Heart right ventricle (tissue), 16 donors: ENCODE data around the gene XPO6. TPM values are rescaled to one million over a fixed set of nuclear protein-coding genes. Genes with fewer than 3 reads are reported as not detected.

Experiments used
- ATAC-seq, 8 donors: fragments of 200-7000 bp; cut with Tn5 transposase; one replicate each; pipeline ENCODE4 v1.9.1; 2020; ENCODE audit warnings: mild to moderate bottlenecking in 8 of 8, moderate library complexity in 8 of 8, moderate number of reproducible peaks in 1 of 8
- DNase-seq, 2 donors: peaks; one replicate each; pipeline ENCODE4 v3.0.0-alpha.2; 2020
- H3K27ac ChIP-seq, 10 donors: fragments of 200-600 bp; sonication (generic) in 2 of 10; one replicate each; pipeline versions ENCODE4 v1.5.0 to v1.8.0; 2020 to 2022; ENCODE audit warnings: mild to moderate bottlenecking in 3 of 10
- H3K27me3 ChIP-seq, 7 donors: fragments of 200-600 bp; one replicate each; pipeline ENCODE4 v1.8.0; 2021 to 2022; ENCODE audit warnings: mild to moderate bottlenecking in 2 of 7
- H3K36me3 ChIP-seq, 9 donors: fragments of 200-600 bp; sonication (generic) in 1 of 9; one replicate each; pipeline versions ENCODE4 v1.5.0 to v1.8.0; 2020 to 2022; ENCODE audit warnings: mild to moderate bottlenecking in 2 of 9
- H3K4me1 ChIP-seq, 9 donors: fragments of 200-600 bp; sonication (generic) in 1 of 9; one replicate each; pipeline versions ENCODE4 v1.5.0 to v1.8.0; 2020 to 2022; ENCODE audit warnings: mild to moderate bottlenecking in 4 of 9
- H3K4me3 ChIP-seq, 10 donors: fragments of 200-600 bp; sonication (generic) in 2 of 10; one replicate each; pipeline versions ENCODE4 v1.5.0 to v1.8.0; 2020 to 2022; ENCODE audit warnings: mild to moderate bottlenecking in 7 of 10, moderate library complexity in 2 of 10
- H3K9me3 ChIP-seq, 11 donors: fragments of 200-600 bp in 10 of 11; sonication (generic) in 2 of 11; one replicate each; pipeline versions ENCODE4 v1.5.0 to v1.8.0; 2013 to 2022; ENCODE audit warnings: mild to moderate bottlenecking in 2 of 11, control low read depth in 1 of 11, moderate library complexity in 1 of 11
- WGBS, 2 donors: extraction: QIAGEN DNeasy Blood & Tissue Kit; methylation state at CpG; one replicate each; pipeline ENCODE4 v1.1.7; 2013; ENCODE audit warnings: inconsistent platforms in 1 of 2; 5-methylcytosine and 5-hydroxymethylcytosine counted together
- intact Hi-C, 10 donors: fragments of 100-400 bp; cut with DNase I; formaldehyde crosslinking; loops; one replicate each; pipeline versions ENCODE4 v1.11.1 to v1.14.2; 2022
- polyA plus RNA-seq, 2 donors: library from polyadenylated mRNA; stranded (reverse); fragments of 200-250 nt; gene quantifications; one replicate each; pipeline ENCODE4 v1.2.3, GENCODE V29; 2013
- total RNA-seq, 10 donors: library from RNA; stranded (reverse); fragmentation: NEBNext Ultra II Directional in 3 of 10; extraction: Animal tissue kit (Norgen Biotek cat#: 25700) in 3 of 10; gene quantifications; one replicate each; pipeline versions ENCODE4 v1.2.1 to v1.2.4, GENCODE V29; 2021 to 2023
- TF ChIP-seq, protein P1 (sequence below), 9 donors: fragments of 200-600 bp; sonication (generic) in 2 of 9; IDR thresholded peaks; one replicate each; pipeline versions ENCODE4 v1.5.0 to v1.8.0; 2021 to 2022; ENCODE audit warnings: antibody characterized with exemption in 9 of 9, mild to moderate bottlenecking in 5 of 9, moderate library complexity in 1 of 9
- donor health status: Arrhythmogenic right ventricular cardiomyopathy.
- donor health status: ischemic (EF 13 %, LVEDD 7.1; RV severe dilation, severe dysfunction).
- donor health status: healthy with polysubstance abuse.
- donor health status: DM: no; HTN: yes; CAD: no.
- donor health status: DM: no; HTN: no; CAD: no.
- donor health status: ischemic (EF 25% LVEDD 6.9; RV normal size, moderate dysfunction).
- donor health status: ischemic (EF 25% LVEDD 5.7; RV mildly dilated, moderate dysfunction).
- donor health status: healthy.
- donor health status: DM: yes; HTN: yes; CAD: no.
- donor health status: Ischemic cardiomyopathy.
- donor health status: ischemic (EF 35%, LVEDD 5.7; RV mildly dilated, moderate dysfunction).
- donor health status: nonischemic (EF 11% LVEDD 7.7; RV severe dilation, severe dysfunction).
- donor health status: DM: yes; HTN: yes; CAD: no.
- donor health status: PGD.
- donor health status: ischemic (EF 29% LVEDD 5.4; RV normal size, mild dysfunction).
- donor health status: nonischemic (EF 23%, LVEDD 6.1; RV moderate dilation, normal function).

Gene XPO6
- total and polyA plus RNA-seq, 12 donors: 22.1 to 41.8 (median 29.3) TPM

DNA sequence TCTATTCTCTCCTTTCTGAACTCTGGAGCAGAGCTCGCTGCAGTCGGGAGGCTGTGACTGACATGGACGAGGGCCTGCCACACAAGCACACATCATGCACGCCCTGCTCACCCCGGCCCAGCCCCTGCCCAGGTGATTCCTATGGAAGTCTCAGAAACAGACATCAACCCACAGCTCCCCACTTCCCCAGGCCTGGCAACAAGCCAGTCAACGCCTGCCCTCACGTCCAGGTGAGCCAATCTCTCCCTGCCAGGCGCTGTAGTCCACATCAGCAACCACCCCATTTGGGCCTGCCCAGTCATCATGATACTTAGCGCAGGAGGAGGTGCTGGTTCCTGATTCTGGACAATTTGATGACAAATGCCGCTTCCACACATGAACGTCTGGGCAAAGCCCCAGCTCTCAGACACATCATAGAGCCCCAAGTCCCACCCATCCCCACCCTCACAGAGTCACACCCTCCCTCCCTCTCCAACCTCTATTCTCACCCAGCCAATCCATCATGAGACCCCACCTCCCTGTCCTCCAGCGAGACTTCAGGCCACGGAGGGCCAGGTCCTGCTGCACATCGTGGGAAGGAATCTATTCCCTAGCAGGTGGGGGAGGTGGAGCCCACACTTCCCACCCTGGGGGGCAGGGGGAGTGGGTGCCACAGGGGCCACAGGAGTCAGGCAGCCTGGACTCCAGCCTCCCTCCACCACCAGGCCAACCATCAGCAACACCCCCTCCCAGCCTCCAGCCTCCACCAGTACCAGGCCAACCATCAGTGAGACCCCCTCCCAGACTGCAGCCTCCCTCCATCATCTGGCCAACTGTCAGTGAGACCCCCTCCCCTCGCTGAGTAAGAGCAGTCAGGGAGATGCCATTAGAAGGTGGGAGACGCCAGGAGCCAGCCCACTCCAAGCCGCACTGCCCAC lies 114.5 kb downstream of the XPO6 start:
- Histone ChIP-seq H3K36me3 (peaks cover 0 to 64% (median 34%) of the 10 kb centered on the region in 9 donors), H3K4me3 (no peak overlapping the region), H3K4me1 (no peaks in the 10 kb centered on the region), H3K27me3 (no peaks in the 10 kb centered on the region), H3K27ac (no peak overlapping the region), H3K9me3 (no peaks in the 10 kb centered on the region)
- TF ChIP-seq, protein P1, sequence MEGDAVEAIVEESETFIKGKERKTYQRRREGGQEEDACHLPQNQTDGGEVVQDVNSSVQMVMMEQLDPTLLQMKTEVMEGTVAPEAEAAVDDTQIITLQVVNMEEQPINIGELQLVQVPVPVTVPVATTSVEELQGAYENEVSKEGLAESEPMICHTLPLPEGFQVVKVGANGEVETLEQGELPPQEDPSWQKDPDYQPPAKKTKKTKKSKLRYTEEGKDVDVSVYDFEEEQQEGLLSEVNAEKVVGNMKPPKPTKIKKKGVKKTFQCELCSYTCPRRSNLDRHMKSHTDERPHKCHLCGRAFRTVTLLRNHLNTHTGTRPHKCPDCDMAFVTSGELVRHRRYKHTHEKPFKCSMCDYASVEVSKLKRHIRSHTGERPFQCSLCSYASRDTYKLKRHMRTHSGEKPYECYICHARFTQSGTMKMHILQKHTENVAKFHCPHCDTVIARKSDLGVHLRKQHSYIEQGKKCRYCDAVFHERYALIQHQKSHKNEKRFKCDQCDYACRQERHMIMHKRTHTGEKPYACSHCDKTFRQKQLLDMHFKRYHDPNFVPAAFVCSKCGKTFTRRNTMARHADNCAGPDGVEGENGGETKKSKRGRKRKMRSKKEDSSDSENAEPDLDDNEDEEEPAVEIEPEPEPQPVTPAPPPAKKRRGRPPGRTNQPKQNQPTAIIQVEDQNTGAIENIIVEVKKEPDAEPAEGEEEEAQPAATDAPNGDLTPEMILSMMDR (IDR thresholded peaks at IDR 0.05): no peak
- DNase-seq (no peak), ATAC-seq (peak in 1 of 8 donors; percentile 16)
- WGBS, 2 donors: 81 to 83% methylated on average over 17 of the region's 17 CpGs
- intact Hi-C loops: no loop called here

DNA sequence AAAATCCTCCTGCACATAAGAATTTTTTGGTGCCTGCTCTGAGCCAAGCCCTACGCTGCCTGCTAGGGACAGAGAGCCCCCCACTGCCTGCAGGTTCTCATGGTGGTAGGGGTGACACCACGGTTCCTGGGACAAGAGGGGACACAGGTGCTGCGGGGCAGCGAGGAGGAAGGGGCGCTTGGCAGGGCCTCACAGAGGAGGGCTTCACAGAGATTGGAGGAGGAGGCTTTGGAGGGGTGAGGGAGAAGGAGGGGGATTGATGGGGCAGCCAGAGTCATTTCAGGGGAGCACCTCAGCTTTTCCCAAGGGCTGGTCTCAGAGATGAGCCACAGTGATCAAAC lies 118.4 kb downstream of the XPO6 start:
- Histone ChIP-seq H3K27ac (no peak overlapping the region), H3K36me3 (peaks cover 0 to 25% (median 8%) of the 10 kb centered on the region in 9 donors), H3K4me3 (no peak overlapping the region), H3K4me1 (no peaks in the 10 kb centered on the region), H3K9me3 (no peaks in the 10 kb centered on the region), H3K27me3 (no peaks in the 10 kb centered on the region)
- ATAC-seq: no peak
- 78 to 81% methylated on average over 5 of the region's 5 CpGs for WGBS, 2 donors
- intact Hi-C loops: loop anchor here in 1 of 10 donors (5.0 kb wide), 1 partner anchor 44 kb away; no protein-coding TSS in a partner anchor
- DNase-seq: no peak
- TF ChIP-seq, protein P1 (IDR thresholded peaks at IDR 0.05): no peak

DNA sequence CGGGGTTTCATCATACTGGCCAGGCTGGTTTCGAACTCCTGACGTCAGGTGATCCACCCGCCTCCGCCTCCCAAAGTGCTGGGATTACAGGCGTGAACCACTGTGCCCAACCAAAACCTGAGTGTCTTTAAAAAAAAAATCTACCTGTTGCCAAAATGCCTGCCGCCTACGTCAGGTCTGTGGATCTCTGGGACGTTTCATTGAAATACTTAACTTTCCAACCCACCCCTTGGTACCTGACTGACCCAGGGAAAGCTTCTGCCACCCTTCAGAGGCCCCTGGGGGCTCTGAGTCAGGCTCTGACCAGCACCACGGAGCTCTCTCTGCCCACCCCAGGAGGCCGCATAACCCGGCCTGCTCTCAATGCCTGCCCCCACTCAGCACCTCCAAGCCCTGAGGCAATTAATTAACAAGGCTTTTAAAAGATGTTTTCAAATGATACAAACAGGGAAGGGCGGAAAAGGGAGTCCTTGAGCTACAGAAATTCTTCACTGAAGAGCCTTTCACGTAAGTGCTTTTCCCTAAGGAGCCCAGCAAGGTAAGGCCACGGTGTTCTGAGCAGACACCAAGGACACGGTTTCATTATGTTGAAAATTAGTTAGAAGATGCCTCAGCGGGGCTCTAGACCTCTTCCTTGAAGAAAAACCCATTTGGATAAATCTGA lies 118.9 kb downstream of the XPO6 start:
- ATAC-seq (no peak), DNase-seq (no peak)
- H3K27ac ChIP-seq: no peak overlapping the region
- H3K36me3 ChIP-seq: peaks cover 0 to 20% (median 3%) of the 10 kb centered on the region in 9 donors
- no peaks in the 10 kb centered on the region for H3K9me3 ChIP-seq
- TF ChIP-seq, protein P1 (IDR thresholded peaks at IDR 0.05): no peak
- intact Hi-C loops: loop anchor here in 1 of 10 donors (5.0 kb wide), 1 partner anchor 44 kb away; no protein-coding TSS in a partner anchor
- WGBS, 2 donors: 83 to 86% methylated on average over 17 of the region's 17 CpGs
- no peaks in the 10 kb centered on the region for H3K27me3 ChIP-seq
- H3K4me1 ChIP-seq: no peaks in the 10 kb centered on the region
- H3K4me3 ChIP-seq: no peak overlapping the region

DNA sequence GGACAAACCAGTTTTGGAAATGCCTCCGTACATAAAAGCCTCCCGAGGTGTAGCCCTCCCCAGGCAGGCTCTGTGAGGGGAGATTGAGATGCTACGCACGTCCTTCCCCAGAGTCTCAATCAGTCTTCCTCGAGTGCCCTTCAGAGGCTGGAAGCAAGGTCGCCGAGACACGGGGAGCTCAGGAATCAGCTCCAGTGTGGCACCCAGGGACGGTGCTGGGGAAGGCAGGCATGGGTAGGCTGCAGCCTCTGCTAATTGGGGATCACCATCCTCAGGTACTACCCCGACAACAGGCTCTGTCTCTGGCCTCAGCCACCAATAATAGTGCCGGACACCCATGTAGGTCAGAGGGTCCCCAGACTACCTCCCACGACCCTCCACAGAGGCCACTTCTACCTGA lies 120.1 kb downstream of the XPO6 start:
- Histone ChIP-seq H3K4me1 (no peaks in the 10 kb centered on the region), H3K4me3 (no peak overlapping the region), H3K9me3 (no peaks in the 10 kb centered on the region), H3K27ac (no peak overlapping the region), H3K27me3 (no peaks in the 10 kb centered on the region), H3K36me3 (peaks cover 0 to 8% (median 0%) of the 10 kb centered on the region in 9 donors)
- ATAC-seq (peak in 1 of 8 donors; percentile 16), DNase-seq (no peak)
- intact Hi-C loops: loop anchor here in 1 of 10 donors (5.0 kb wide), 1 partner anchor 46 kb away; no protein-coding TSS in a partner anchor
- WGBS, 2 donors: 78 to 82% methylated on average over 12 of the region's 12 CpGs
- TF ChIP-seq, protein P1 (IDR thresholded peaks at IDR 0.05): no peak
